GM19372 (cell line): ENCODE data around the gene SLC35A4.

Source experiments
- ATAC-seq: cut with Tn5 transposase; IDR thresholded peaks from one replicate; pipeline ENCODE4 v1.9.1; 2021; ENCODE audit warnings: mild to moderate bottlenecking, low read depth, moderate library complexity; ENCODE audit not compliant: unreplicated experiment

The SLC35A4 gene

DNA sequence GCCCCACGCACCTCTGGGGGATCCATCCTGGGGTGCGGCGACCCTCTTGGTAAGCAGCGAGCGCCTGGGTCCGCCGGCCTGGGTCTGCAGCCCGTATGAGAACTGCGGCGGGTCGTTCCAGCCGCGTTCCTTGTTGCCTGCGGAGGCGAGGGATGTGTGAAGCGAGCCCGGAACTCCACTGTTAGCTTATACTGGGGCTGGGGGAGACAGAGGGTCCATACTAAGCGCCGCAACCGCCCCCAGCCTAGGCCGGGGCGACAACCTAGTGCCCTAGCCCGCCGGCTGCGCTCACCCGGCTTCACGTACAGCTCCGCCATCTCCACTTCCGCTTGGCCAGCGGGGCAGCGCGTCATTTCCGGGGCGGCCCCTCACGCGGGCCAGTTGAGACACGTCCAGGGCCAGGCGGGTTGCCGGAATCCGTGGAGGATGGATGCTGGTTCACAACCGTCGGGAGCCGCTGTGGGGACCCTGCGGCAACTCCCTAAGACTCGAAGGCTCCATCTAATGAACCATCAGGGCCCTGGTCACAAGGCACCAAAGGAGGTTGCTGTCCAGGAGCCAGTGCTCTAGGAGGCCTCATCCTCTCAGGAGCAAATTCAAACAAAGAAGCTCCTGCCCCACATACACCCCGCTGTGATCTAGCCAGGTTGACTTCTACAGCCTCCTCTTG, 7.4 kb upstream of the SLC35A4 start, which contains the start of gene SRA1:
TSS of gene SRA1 (minus strand) at position 338 of the 670 bp plus-strand sequence. CDS start at position 317, 21 bp downstream.
- peak; percentile 97 for ATAC-seq

DNA sequence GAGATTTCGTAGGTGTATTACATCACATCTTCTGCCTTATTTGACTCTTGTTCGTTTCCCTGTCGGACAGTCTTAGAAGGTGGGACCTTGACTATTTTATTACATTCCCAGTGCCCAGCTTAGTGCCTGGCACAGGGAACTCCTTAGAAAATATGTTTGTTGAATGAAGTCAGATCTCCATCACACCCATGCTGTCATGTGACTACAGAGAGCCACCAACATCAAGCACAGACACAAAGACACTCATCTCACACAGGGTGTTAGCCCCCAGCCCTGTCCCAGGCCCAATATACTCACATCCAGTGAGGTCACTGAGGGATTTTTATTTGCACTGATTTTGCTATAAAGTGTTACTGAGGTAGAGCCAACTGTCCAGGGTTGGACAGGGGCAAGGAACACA, 6.7 kb upstream of the SLC35A4 start:
- no peak for ATAC-seq

DNA sequence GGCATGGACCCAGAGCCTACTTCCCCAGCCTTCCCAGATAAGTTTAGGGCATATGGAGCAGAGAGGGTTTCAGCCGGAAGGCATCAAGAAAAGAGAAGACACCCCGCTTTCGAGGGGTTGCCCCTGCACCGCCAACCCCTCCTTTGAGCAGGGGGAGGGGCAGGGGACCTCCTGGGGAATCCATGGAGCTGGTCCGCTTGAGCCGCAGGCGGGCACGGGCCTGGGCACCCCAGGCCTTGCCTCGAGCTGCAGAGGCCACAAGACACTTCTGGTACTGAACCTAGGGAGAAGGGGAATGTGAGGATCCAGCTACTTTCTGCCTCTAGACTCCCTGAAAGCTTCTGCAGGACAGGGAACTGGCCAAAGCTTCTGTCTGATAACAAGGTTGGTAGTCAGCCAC, 6.1 kb upstream of the SLC35A4 start:
- ATAC-seq = no peak

DNA sequence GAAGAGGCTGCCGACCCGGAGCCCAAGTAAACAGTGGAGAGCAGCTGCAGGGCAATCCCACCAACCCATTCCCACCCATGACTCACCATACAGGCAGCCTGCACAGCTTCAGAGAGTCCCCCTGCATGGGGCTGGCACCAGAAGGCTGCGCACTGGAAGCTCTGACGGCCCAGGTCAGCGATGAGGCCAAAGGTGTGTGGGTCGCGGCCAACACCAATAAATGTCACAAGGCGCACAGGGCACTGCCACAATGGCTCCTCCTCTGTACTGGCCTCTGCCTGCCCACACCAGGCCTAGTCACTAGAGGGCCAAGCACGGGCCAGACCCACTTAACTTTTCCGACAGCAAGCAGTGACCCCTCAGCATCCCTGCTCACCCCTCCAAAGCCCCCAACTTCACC, 4.4 kb upstream of the SLC35A4 start:
- no peak for ATAC-seq

DNA sequence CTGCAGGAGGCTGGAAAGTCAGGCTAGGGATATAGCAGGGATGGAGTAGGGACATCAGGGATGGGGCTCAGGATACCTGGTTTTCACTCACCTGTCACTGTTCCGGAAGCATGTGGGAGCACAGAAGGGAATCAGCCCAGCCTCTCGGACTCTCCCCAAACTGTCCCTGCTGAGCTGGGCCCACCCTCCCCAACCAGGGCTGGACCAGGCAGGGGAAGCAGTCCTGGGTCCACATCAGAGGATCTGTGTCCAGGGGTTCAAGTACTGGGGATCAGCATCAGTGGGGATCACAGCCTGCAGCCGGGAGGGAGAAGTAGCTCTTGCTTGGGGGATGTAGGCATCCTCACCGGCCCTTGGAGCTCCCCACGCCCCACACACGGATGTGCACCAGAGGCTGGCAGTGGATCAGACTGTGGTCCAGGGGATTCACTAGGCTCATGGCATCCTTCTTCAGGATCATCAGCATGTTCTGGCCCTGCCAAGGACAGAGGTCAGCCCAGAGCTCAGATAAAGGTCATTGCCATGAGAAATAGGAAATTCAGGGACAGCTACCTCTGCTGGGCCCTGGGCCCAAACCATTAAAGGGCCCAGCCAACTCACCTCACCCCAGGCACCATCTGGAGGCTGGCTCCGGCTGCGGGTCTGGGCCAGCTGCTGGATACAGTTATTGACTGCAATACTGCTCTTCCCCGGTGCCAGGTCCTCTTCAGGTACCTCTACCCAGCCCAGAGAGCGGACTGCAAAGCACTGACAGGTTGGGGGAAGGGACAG, 2.7 kb upstream of the SLC35A4 start:
- ATAC-seq = no peak

DNA sequence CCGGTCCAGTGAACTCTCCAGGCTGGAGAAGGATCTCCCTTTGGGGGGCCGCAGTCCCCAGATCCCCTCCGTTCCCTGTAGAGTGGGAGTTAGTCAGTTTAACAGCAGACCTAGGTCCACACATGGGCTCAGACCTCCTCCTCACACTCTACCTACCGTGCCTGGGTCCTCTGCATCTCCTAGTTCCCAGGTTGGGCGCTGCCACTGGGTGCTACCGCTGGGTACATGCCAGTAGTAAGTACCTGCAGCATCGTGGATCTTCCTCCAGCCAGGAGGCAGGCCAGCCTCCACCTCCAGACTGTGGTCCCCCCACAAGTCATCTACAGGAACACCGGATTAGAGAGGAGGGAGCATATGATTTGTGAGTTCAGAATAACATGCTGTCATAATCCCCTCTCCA, 1.0 kb upstream of the SLC35A4 start:
- no peak for ATAC-seq

DNA sequence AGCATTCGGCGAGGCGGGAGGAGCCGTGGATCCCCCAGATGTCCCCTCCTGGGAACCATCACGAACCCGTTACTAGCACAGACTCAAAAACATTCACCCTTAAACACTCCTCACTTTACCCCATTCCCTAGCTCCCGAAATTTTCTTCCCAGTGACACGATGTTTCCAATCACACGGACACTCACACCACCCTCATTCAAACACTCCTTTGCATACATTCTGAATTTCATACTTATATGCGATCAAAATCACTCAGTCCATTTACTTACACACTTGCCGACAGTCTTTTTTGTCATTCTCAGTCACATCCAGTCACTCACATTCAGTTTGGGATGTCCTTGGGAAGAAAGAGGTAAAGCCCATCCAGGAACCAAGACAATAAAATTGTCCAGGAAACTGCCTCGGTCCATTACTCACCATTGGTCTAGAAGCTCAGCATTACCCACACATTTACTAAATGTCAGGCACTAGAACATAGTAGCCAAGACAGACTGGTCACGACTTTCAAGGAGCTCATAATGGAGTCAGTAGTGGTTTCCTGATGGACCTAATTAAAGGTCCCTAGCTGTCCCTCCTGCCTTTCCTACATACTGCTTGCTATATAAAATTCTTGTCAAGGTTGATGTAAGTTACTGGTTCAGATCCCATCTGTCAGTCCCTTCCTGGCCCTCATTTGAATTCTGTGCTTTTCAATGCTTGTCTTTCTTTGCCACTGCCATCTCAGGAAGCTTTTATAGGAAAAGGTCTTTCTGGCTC, 574 bp downstream of the SLC35A4 start:
- ATAC-seq = peak; percentile 2

DNA sequence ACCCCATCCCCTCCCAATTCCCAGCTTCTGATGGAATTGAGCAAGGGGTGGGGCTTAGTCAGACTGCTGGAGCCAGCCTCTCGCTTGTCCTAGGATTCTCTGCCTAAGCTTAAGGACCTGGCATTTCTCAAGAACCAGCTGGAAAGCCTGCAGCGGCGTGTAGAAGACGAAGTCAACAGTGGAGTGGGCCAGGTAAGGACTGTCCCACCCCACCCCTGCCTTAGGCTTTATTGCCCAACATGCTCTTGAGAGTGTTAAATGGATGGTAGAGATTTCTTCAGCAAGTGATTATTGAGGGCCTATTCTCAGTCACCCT, 1.1 kb downstream of the SLC35A4 start:
- ATAC-seq = no peak

DNA sequence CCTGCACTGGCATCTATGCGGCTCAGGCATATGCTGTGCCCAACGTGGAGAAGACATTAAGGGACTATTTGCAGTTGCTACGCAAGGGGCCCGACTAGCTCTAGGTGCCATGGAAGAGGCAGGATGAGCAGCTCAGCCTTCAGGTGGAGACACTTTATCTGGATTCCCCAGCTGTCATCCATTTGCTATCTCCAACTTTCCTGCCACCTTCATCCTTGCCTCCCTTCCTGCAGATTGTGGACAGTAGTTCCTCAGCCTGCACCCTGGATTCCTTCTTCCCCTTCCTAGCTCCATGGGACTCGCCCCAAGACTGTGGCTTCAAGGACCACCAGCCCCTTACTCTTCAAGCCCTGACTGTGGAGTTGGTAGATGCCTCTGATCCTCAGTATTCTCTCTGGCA, 2.0 kb downstream of the SLC35A4 start:
- ATAC-seq = no peak

DNA sequence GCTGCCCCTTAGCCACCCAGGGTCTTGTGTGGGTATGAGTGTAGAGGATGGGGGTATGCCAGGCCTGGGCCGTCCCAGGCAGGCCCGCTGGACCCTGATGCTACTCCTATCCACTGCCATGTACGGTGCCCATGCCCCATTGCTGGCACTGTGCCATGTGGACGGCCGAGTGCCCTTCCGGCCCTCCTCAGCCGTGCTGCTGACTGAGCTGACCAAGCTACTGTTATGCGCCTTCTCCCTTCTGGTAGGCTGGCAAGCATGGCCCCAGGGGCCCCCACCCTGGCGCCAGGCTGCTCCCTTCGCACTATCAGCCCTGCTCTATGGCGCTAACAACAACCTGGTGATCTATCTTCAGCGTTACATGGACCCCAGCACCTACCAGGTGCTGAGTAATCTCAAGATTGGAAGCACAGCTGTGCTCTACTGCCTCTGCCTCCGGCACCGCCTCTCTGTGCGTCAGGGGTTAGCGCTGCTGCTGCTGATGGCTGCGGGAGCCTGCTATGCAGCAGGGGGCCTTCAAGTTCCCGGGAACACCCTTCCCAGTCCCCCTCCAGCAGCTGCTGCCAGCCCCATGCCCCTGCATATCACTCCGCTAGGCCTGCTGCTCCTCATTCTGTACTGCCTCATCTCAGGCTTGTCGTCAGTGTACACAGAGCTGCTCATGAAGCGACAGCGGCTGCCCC, 2.6 kb downstream of the SLC35A4 start:
- ATAC-seq = no peak

DNA sequence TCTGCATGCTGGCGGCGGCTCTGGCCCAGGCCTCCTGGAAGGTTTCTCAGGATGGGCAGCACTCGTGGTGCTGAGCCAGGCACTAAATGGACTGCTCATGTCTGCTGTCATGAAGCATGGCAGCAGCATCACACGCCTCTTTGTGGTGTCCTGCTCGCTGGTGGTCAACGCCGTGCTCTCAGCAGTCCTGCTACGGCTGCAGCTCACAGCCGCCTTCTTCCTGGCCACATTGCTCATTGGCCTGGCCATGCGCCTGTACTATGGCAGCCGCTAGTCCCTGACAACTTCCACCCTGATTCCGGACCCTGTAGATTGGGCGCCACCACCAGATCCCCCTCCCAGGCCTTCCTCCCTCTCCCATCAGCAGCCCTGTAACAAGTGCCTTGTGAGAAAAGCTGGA, 3.2 kb downstream of the SLC35A4 start:
- no peak for ATAC-seq

DNA sequence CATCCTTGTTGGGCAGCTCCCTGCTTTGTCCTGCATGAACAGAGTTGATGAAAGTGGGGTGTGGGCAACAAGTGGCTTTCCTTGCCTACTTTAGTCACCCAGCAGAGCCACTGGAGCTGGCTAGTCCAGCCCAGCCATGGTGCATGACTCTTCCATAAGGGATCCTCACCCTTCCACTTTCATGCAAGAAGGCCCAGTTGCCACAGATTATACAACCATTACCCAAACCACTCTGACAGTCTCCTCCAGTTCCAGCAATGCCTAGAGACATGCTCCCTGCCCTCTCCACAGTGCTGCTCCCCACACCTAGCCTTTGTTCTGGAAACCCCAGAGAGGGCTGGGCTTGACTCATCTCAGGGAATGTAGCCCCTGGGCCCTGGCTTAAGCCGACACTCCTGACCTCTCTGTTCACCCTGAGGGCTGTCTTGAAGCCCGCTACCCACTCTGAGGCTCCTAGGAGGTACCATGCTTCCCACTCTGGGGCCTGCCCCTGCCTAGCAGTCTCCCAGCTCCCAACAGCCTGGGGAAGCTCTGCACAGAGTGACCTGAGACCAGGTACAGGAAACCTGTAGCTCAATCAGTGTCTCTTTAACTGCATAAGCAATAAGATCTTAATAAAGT, 3.9 kb downstream of the SLC35A4 start:
- no peak for ATAC-seq

DNA sequence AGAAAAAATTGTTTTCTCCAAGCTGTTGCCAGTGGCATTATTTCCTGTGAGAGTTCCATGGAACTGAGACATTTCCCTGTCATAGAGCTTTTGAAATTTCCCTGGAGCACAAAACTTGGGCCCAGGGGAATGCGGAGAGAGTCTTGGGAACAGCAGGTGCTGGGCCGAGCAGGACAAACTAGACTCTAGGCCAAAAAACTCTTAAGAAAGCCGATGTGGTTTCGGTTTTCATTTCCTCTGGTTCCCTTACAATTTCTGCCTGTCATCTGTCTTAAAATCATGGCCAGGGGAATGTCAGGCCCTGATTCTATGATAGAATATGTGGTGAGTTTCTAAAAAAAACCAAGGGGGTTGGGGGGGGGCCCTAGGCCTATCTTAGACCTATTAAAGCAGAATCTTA, 4.6 kb downstream of the SLC35A4 start:
- no peak for ATAC-seq

DNA sequence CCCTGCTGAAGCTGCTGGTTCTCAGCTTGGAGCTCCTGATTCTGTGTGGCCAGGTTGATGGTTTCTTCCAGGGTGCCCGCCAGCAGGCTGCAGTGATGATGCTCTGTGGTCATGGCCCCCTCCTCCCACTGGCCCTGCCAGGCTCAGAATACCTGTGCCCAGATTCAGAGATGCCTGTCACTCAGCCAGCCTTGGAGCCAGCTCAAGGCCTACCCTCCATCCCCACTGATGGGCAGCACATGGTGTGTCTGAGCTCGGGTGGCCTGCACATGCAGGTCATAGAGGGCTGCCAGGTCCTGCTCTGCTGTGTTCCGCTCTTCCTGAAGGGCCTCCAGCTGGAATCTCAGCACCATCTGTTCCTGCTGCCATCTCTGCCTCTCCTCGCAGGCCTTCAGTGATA, 5.4 kb downstream of the SLC35A4 start:
- ATAC-seq = no peak

DNA sequence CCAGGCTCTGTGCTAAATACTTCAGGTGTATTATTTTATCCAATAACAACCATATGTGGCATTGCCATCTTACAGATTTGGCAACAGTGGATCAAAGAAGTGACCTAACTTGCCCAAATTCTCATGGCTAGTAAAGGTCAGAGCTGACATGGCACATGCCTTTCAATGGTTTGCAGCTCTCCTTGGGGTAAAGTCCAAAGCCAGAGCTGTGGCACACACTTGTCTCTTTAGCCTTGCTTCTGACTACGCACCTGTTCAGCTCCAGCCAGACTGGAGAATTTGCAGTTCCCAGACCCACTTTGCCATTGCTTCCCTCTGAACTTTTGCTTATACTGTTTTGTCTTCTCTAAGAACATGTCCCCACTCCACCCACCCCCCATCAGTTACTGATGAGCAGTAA, 5.9 kb downstream of the SLC35A4 start:
- ATAC-seq = no peak

DNA sequence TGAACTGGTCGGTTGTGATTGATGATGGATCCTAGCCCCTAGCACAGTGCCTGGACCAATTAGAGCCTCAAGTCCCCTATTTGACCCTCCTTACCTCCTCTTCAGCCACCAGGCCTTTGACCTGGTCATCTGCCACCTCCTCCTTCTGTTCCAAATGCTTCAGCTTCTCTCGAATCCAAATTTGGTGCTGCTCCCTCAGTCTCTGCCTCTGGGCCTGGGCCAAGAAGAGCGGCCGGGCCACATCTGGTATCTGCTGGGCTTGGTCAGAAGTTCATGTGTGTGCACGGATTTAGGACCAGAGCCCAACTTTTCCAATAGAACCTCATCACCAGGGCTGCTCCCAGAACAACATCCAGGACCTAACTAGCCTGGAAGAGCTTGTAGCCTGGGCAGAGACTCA, 6.5 kb downstream of the SLC35A4 start:
- ATAC-seq = no peak

DNA sequence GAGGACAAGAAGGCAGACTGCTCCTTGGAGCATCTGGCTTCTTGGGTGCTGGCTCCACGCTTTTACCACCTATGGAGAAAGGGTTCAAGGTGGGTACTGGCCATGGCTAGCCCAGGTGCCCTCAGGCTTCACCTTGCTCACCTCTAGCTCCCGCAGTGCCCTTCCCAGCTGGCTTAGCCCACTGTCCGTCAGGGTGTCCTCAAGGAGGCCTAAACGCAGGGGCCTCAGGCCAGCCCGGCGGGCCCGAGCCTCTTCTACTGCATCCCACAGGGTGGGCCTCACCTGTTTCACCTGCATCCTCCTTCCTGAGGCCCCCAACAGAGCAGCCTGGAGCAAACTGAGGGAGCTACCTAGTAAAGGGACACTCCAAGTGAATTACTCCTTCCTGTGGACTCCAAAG, 9.1 kb downstream of the SLC35A4 start:
- no peak for ATAC-seq

DNA sequence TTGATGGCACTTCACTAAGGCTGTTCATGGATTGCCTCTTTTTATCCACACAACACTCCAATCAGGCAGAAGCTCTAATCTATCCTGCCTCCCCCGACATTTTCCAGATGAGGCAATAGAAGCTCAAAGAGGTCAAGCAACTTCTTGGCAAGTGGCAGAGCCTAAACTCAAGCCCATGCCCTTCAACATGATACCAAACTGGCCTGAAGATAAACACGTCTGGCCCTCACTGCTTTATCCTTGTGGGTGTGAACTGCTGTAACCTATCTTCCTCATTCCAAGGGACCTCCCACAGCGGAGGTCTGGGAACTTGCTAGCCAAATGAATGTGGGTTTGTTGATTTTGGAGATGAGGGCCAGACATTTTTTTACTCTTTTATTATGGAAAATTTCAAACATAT, 9.5 kb downstream of the SLC35A4 start:
- no peak for ATAC-seq

DNA sequence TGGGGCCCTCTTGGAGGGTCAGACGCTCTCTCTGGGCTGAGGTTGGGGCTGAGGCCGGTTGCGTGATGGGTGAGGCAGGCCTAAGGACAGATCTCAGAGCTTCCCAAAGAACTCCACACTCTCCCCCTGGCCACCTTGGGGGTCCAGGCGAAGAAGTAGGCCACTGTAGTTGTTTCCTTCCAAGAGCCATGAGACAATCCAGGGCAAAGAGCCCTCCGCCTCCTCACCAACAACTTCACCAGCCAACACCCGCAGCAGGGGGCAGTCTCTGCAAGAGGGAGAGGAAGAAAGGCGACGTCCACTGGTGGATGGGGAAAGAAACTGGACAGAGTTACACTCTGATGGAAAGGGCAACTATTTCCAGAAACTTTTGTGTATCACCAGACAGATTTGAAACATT, 10.7 kb downstream of the SLC35A4 start:
- ATAC-seq = no peak

DNA sequence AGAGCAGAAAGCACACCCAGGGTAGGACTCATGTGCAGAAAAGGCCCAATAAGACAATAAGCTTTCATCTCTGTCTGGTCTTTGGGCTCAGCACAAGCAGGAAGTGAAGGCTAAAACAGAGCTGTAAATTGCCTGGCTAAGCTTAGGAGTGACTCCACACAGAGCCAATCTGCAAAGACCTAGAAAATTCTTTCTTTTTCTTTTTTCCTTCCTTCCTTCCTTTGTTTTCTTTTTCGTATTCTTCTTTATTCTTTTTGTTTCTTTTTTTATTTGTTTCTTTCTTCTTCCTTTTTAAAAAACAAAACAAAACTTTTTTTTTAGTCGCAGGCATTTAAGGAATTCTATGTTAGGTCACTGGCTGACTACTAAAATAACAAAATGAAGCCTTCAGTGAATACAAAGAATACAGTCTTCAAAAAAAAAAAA, 12.2 kb downstream of the SLC35A4 start:
- ATAC-seq = no peak
